HG02852 (cell line): Measurements from ENCODE around the gene SHISA8.
"Not testable (repeated sequence)": the region's sequence is repeated elsewhere in the genome, so short reads cannot be mapped to it uniquely, and the experiment has no call there.

Experiments used
- ATAC-seq: cut with Tn5 transposase; IDR thresholded peaks from one replicate; pipeline ENCODE4 v1.9.1; 2021; ENCODE audit warnings: mild to moderate bottlenecking, moderate library complexity; ENCODE audit not compliant: unreplicated experiment

Gene SHISA8

GRCh38 chr22:41900652-41901312, 14.1 kb downstream of the SHISA8 start:
- ATAC-seq = no peak

- no peak for ATAC-seq
These were observed 14.8 kb downstream of the SHISA8 start for GRCh38 chr22:41899992-41900651.

GRCh38 chr22:41899110-41899509, 15.8 kb downstream of the SHISA8 start:
- no peak for ATAC-seq

- ATAC-seq = no peak
These were observed 16.2 kb downstream of the SHISA8 start for GRCh38 chr22:41898645-41899044.

- no peak for ATAC-seq
These were observed 21.1 kb downstream of the SHISA8 start for GRCh38 chr22:41893591-41894375.

GRCh38 chr22:41892721-41893120, 22.2 kb downstream of the SHISA8 start:
- no peak for ATAC-seq

- ATAC-seq = no peak
These were observed 23.5 kb downstream of the SHISA8 start for GRCh38 chr22:41891407-41891806.

- no peak for ATAC-seq
These were observed 26.2 kb downstream of the SHISA8 start for GRCh38 chr22:41888627-41889200.

GRCh38 chr22:41885516-41885915, 29.4 kb downstream of the SHISA8 start:
- ATAC-seq = no peak

- ATAC-seq = no peak
These were observed 29.8 kb downstream of the SHISA8 start for GRCh38 chr22:41885116-41885515.

GRCh38 chr22:41883400-41883799, 31.5 kb downstream of the SHISA8 start:
- ATAC-seq = no peak

GRCh38 chr22:41880653-41881052, 34.2 kb downstream of the SHISA8 start:
- no peak for ATAC-seq

GRCh38 chr22:41876675-41877074, 38.2 kb downstream of the SHISA8 start:
- no peak for ATAC-seq

- no peak for ATAC-seq
These were observed 38.6 kb downstream of the SHISA8 start for GRCh38 chr22:41876275-41876674.

- ATAC-seq = no peak
These were observed 39.2 kb downstream of the SHISA8 start for GRCh38 chr22:41875531-41876270.

GRCh38 chr22:41874090-41874489, 40.8 kb downstream of the SHISA8 start:
- no peak for ATAC-seq

GRCh38 chr22:41873391-41873790, 41.5 kb downstream of the SHISA8 start:
- no peak for ATAC-seq

GRCh38 chr22:41870786-41871185, 44.1 kb downstream of the SHISA8 start:
- no peak for ATAC-seq

- ATAC-seq = not testable (repeated sequence)
These were observed 44.8 kb downstream of the SHISA8 start for GRCh38 chr22:41870081-41870480.

GRCh38 chr22:41868556-41868955, 46.3 kb downstream of the SHISA8 start:
- no peak for ATAC-seq

GRCh38 chr22:41863472-41863871, 51.4 kb downstream of the SHISA8 start:
- ATAC-seq = no peak
